ENCODE measurements around the gene DDHD1.

- TF ChIP-seq CTCF (tag by site-specific recombination; IDR thresholded peaks at IDR 0.05) (no peak), ZNF311 (tag by site-specific recombination; IDR thresholded peaks at IDR 0.05; ENCODE audit: borderline replicate concordance) (no peak), ZNF830 (tag by site-specific recombination; IDR thresholded peaks at IDR 0.05; ENCODE audit: low read depth) (no peak), ZNF274 (IDR thresholded peaks at IDR 0.05; ENCODE audit: low read length) (no peak), ZNF274 (tag by site-specific recombination; IDR thresholded peaks at IDR 0.05; ENCODE audit: borderline replicate concordance) (no peak)
These were observed at the start of gene DDHD1 for GRCh38 chr14:53152887-53153701.
